Mesenchymal stem cell (in vitro differentiated cells and primary cell): ENCODE results near the gene C1R.
A peak's percentile ranks its signal among the peaks of the same experiment; 100 is the strongest.
"Not testable (repeated sequence)": the region's sequence is repeated elsewhere in the genome, so short reads cannot be mapped to it uniquely, and the experiment has no call there.

Source experiments
- DNase-seq: peaks from one replicate; pipeline ENCODE4 v3.0.0-alpha.2; 2013
- H2AFZ ChIP-seq: one replicate; pipeline ENCODE4 v1.6.1; 2013; ENCODE audit warnings: low read depth, mild to moderate bottlenecking, control low read depth, inconsistent platforms, low read length, moderate library complexity
- H2AK5ac ChIP-seq: 2 replicates; pipeline ENCODE4 v1.6.1; 2013; ENCODE audit warnings: low read length, moderate library complexity, mild to moderate bottlenecking, inconsistent platforms; ENCODE audit not compliant: severe bottlenecking
- H2BK120ac ChIP-seq: one replicate; pipeline ENCODE4 v1.6.1; 2013; ENCODE audit warnings: low read depth, mild to moderate bottlenecking, inconsistent platforms, low read length, moderate library complexity
- H2BK12ac ChIP-seq, 2 experiments: one replicate each; pipeline ENCODE4 v1.6.1; 2013; ENCODE audit warnings: inconsistent platforms in 2 of 2, low read length in 2 of 2, mild to moderate bottlenecking in 2 of 2, moderate library complexity in 2 of 2, control low read depth in 1 of 2
- H2BK15ac ChIP-seq: one replicate; pipeline ENCODE4 v1.6.1; 2013; ENCODE audit warnings: mild to moderate bottlenecking, low read depth, inconsistent platforms; ENCODE audit not compliant: poor library complexity, severe bottlenecking
- H2BK5ac ChIP-seq: 2 replicates; pipeline ENCODE4 v1.6.1; 2013; ENCODE audit warnings: low read depth, mild to moderate bottlenecking, low read length, control low read depth, inconsistent platforms; ENCODE audit not compliant: poor library complexity, severe bottlenecking
- H3K14ac ChIP-seq, 2 experiments: one replicate each; pipeline ENCODE4 v1.6.1; 2013; ENCODE audit warnings: inconsistent platforms in 2 of 2, low read length in 2 of 2, control low read depth in 1 of 2, mild to moderate bottlenecking in 1 of 2, moderate library complexity in 1 of 2
- H3K18ac ChIP-seq, 2 experiments: one replicate each; pipeline ENCODE4 v1.6.1; 2013; ENCODE audit warnings: inconsistent platforms in 2 of 2, low read length in 2 of 2, control low read depth in 1 of 2, low read depth in 1 of 2, mild to moderate bottlenecking in 1 of 2
- H3K23ac ChIP-seq, 2 experiments: one replicate each; pipeline ENCODE4 v1.6.1; 2013; ENCODE audit warnings: inconsistent platforms in 2 of 2, low read length in 2 of 2, mild to moderate bottlenecking in 2 of 2, moderate library complexity in 2 of 2, control low read depth in 1 of 2
- H3K27ac ChIP-seq: 2 replicates; pipeline ENCODE4 v1.5.1; 2013; ENCODE audit warnings: mild to moderate bottlenecking, moderate library complexity, low read length, control low read depth, inconsistent platforms; ENCODE audit not compliant: poor library complexity, severe bottlenecking
- H3K27me3 ChIP-seq, 2 experiments: 2 replicates each; pipeline versions ENCODE4 v1.6.1 to v1.7.0; 2013; ENCODE audit warnings: low read length in 2 of 2, mild to moderate bottlenecking in 2 of 2, moderate library complexity in 2 of 2, control low read depth in 1 of 2, inconsistent platforms in 1 of 2; ENCODE audit not compliant: control insufficient read depth in 1 of 2, insufficient read depth in 1 of 2
- H3K36me3 ChIP-seq, 2 experiments: 2 replicates each; pipeline versions ENCODE4 v1.6.1 to v1.7.0; 2013; ENCODE audit warnings: low read length in 2 of 2, control low read depth in 1 of 2, inconsistent platforms in 1 of 2, low read depth in 1 of 2, mild to moderate bottlenecking in 1 of 2; ENCODE audit not compliant: insufficient read depth in 2 of 2, control insufficient read depth in 1 of 2
- H3K4ac ChIP-seq, 2 experiments: one replicate each; pipeline ENCODE4 v1.6.1; 2013; ENCODE audit warnings: inconsistent platforms in 2 of 2, low read length in 2 of 2, mild to moderate bottlenecking in 2 of 2, moderate library complexity in 2 of 2, control low read depth in 1 of 2, low read depth in 1 of 2
- H3K4me1 ChIP-seq: 2 replicates; pipeline ENCODE4 v1.6.1; 2013; ENCODE audit warnings: low read depth, low read length, control low read depth; ENCODE audit not compliant: control insufficient read depth, insufficient read depth
- H3K4me2 ChIP-seq: 2 replicates; pipeline ENCODE4 v1.6.1; 2013; ENCODE audit warnings: low read length, mild to moderate bottlenecking, inconsistent platforms; ENCODE audit not compliant: poor library complexity, severe bottlenecking
- H3K4me3 ChIP-seq, 2 experiments: 2 replicates each; pipeline versions ENCODE4 v1.5.1 to v1.7.0; 2013; ENCODE audit warnings: low read length in 2 of 2, mild to moderate bottlenecking in 2 of 2, control low read depth in 1 of 2, low read depth in 1 of 2; ENCODE audit not compliant: insufficient read depth in 1 of 2
- H3K79me1 ChIP-seq: replicated peaks from 2 replicates; pipeline ENCODE4 v1.6.1; 2013; ENCODE audit warnings: mild to moderate bottlenecking, control low read depth, low read length, inconsistent platforms; ENCODE audit not compliant: poor library complexity, severe bottlenecking
- H3K9ac ChIP-seq: 2 replicates; pipeline ENCODE4 v1.7.0; 2013; ENCODE audit warnings: mild to moderate bottlenecking, low read length, moderate library complexity
- H3K9me3 ChIP-seq: 2 replicates; pipeline ENCODE4 v1.7.0; 2013; ENCODE audit warnings: mild to moderate bottlenecking, low read length; ENCODE audit not compliant: control insufficient read depth
- H4K8ac ChIP-seq: one replicate; pipeline ENCODE4 v1.6.1; 2013; ENCODE audit warnings: inconsistent platforms, mild to moderate bottlenecking, low read length, moderate library complexity
- H4K91ac ChIP-seq: one replicate; pipeline ENCODE4 v1.6.1; 2013; ENCODE audit warnings: mild to moderate bottlenecking, low read length, inconsistent platforms
- WGBS: methylation state at CpG from one replicate; pipeline ENCODE4 v1.1.7; 2013; ENCODE audit warnings: mixed read lengths; 5-methylcytosine and 5-hydroxymethylcytosine counted together

The C1R gene

GRCh38 chr12:7058850-7059395 lies 33.3 kb downstream of the C1R start:
- H2AFZ ChIP-seq, result no peak overlapping the region
- H3K4me3 ChIP-seq, result no peak overlapping the region
- no peak overlapping the region for H3K18ac ChIP-seq
- H3K4ac ChIP-seq, result no peak overlapping the region
- no peaks in the 10 kb centered on the region for H3K79me1 ChIP-seq
- no peak for DNase-seq
- no peak overlapping the region for H2BK12ac ChIP-seq
- no peak overlapping the region for H3K9ac ChIP-seq
- WGBS, result 95% methylated on average over 7 of the region's 9 CpGs
- H3K23ac ChIP-seq, result no peak overlapping the region
- peaks cover 0 to 18% of the 10 kb centered on the region in 2 experiments for H3K36me3 ChIP-seq
- H3K27me3 ChIP-seq, result peaks cover 0 to 28% of the 10 kb centered on the region in 2 experiments
- peaks cover 5% of the 10 kb centered on the region for H3K4me1 ChIP-seq
- no peak overlapping the region for H3K4me2 ChIP-seq
- no peak overlapping the region for H2BK5ac ChIP-seq
- H4K8ac ChIP-seq, result no peak overlapping the region
- no peak overlapping the region for H2BK15ac ChIP-seq
- H4K91ac ChIP-seq, result no peak overlapping the region
- H2AK5ac ChIP-seq, result no peak overlapping the region
- H3K14ac ChIP-seq, result no peak overlapping the region
- H2BK120ac ChIP-seq, result no peak overlapping the region
- H3K9me3 ChIP-seq, result no peaks in the 10 kb centered on the region
- H3K27ac ChIP-seq, result no peak overlapping the region

GRCh38 chr12:7058163-7058845 lies 33.9 kb downstream of the C1R start:
- Histone ChIP-seq H3K23ac (no peak overlapping the region), H3K4me3 (no peak overlapping the region), H3K27me3 (peaks cover 0 to 28% of the 10 kb centered on the region in 2 experiments), H3K18ac (peak overlapping the region in 1 of 2 experiments; percentile 78), H3K79me1 (no peaks in the 10 kb centered on the region), H3K4me1 (peaks cover 5% of the 10 kb centered on the region), H3K4me2 (no peak overlapping the region), H4K91ac (peak overlapping the region; percentile 44), H2AK5ac (no peak overlapping the region), H2AFZ (no peak overlapping the region), H3K9me3 (no peaks in the 10 kb centered on the region), H2BK120ac (no peak overlapping the region), H3K4ac (no peak overlapping the region), H3K27ac (no peak overlapping the region), H3K9ac (no peak overlapping the region), H4K8ac (no peak overlapping the region), H2BK12ac (peak overlapping the region in 1 of 2 experiments; percentile 49), H3K36me3 (peaks cover 0 to 12% of the 10 kb centered on the region in 2 experiments), H2BK15ac (no peak overlapping the region), H3K14ac (no peak overlapping the region), H2BK5ac (no peak overlapping the region)
- 97% methylated on average over 3 of the region's 3 CpGs for WGBS
- no peak for DNase-seq

GRCh38 chr12:7055736-7056135 lies 36.5 kb downstream of the C1R start:
- H3K14ac ChIP-seq, H2BK5ac ChIP-seq, H3K27ac ChIP-seq, H3K9ac ChIP-seq, H3K9me3 ChIP-seq, H2BK12ac ChIP-seq, H2BK15ac ChIP-seq, H3K23ac ChIP-seq, H3K4me1 ChIP-seq, H3K36me3 ChIP-seq, H4K8ac ChIP-seq, H2AFZ ChIP-seq, H3K79me1 ChIP-seq, H3K4me3 ChIP-seq, H4K91ac ChIP-seq, H3K18ac ChIP-seq, DNase-seq, H3K4me2 ChIP-seq, H3K4ac ChIP-seq, H2AK5ac ChIP-seq, H2BK120ac ChIP-seq: not testable (repeated sequence)
- peaks cover 0 to 24% of the 10 kb centered on the region in 2 experiments for H3K27me3 ChIP-seq
- 100% methylated on average over 2 of the region's 2 CpGs for WGBS

GRCh38 chr12:7054925-7055324 lies 37.3 kb downstream of the C1R start:
- Histone ChIP-seq H2BK15ac (no peak overlapping the region), H4K91ac (no peak overlapping the region), H3K9me3 (no peaks in the 10 kb centered on the region), H3K18ac (peak overlapping the region in 1 of 2 experiments; percentile 8), H3K4me3 (no peak overlapping the region), H3K27me3 (peaks cover 0 to 24% of the 10 kb centered on the region in 2 experiments), H3K4me1 (peaks cover 3% of the 10 kb centered on the region), H3K14ac (no peak overlapping the region), H2AFZ (no peak overlapping the region), H2BK120ac (no peak overlapping the region), H3K23ac (no peak overlapping the region), H2AK5ac (no peak overlapping the region), H3K27ac (no peak overlapping the region), H3K36me3 (no peaks in the 10 kb centered on the region), H3K9ac (no peak overlapping the region), H4K8ac (no peak overlapping the region), H2BK5ac (no peak overlapping the region), H3K4ac (no peak overlapping the region), H3K79me1 (no peaks in the 10 kb centered on the region), H3K4me2 (no peak overlapping the region), H2BK12ac (no peak overlapping the region)
- 79% methylated on average over 2 of the region's 4 CpGs for WGBS
- DNase-seq, result no peak
